A549 (cell line): ENCODE data around the gene VEZT. TPM values are rescaled to one million over a fixed set of nuclear protein-coding genes. Genes with fewer than 3 reads are reported as not detected.

Experiments
- ATAC-seq, 2 experiments: fragments of 200-7000 bp in 1 of 2; fragments of >200 bp in 1 of 2; cut with Nextera tagmentation in 1 of 2; cut with Tn5 transposase in 1 of 2; 3 replicates each; pipeline versions ENCODE4 v1.8.0 to v1.9.1; 2018 to 2020; ENCODE audit warnings: mild to moderate bottlenecking in 1 of 2, moderate library complexity in 1 of 2
- CTCF ChIA-PET: fragments of 300-600 bp; sonication (Branson Sonifier 250); formaldehyde crosslinking; extraction: SDS; loops from one replicate; lab custom pipeline; 2021; ENCODE audit warnings: antibody characterized with exemption, inconsistent platforms; lab: Yijun Ruan, JAX
- POLR2A ChIA-PET: fragments of 350-600 bp; formaldehyde crosslinking; extraction: SDS; loops from one replicate; lab custom pipeline; 2021; ENCODE audit warnings: antibody characterized with exemption, inconsistent platforms; lab: Yijun Ruan, JAX
- DNase-seq, 2 experiments: peaks; one replicate each; pipeline versions ENCODE4 v3.0.0 to v3.0.0-alpha.2; 2011 to 2016; ENCODE audit warnings: low read depth in 1 of 2, low spot score in 1 of 2
- FAIRE-seq: peaks from 2 replicates; lab custom pipeline; 2011; peaks lifted over from hg19 to GRCh38; lab: Jason Lieb, UNC
- H3K27ac ChIP-seq, 2 experiments: fragments of >200 bp; sonication (Bioruptor Twin); formaldehyde crosslinking; 3 replicates each; pipeline ENCODE4 v1.5.1; 2016 to 2017
- H3K4me1 ChIP-seq: fragments of >200 bp; sonication (Bioruptor Twin); formaldehyde crosslinking; 3 replicates; pipeline ENCODE4 v1.6.1; 2016
- H3K4me2 ChIP-seq: fragments of >200 bp; sonication (Bioruptor Twin); formaldehyde crosslinking; 3 replicates; pipeline ENCODE4 v1.6.1; 2016
- H3K4me3 ChIP-seq: fragments of >200 bp; sonication (Bioruptor Twin); formaldehyde crosslinking; 3 replicates; pipeline ENCODE4 v1.5.1; 2016
- H3K9me3 ChIP-seq: fragments of >200 bp; sonication (Bioruptor Twin); formaldehyde crosslinking; 3 replicates; pipeline ENCODE4 v1.6.1; 2016
- ATOH8 ChIP-seq: fragments of 250-450 bp; sonication (Bioruptor Pico); IDR thresholded peaks from 2 replicates; pipeline ENCODE4 v1.5.0; 2020; ENCODE audit warnings: low read depth, mild to moderate bottlenecking, moderate library complexity
- CBX2 ChIP-seq: fragments of 200-600 bp; sonication (generic); IDR thresholded peaks from 2 replicates; pipeline ENCODE4 v1.6.1; 2016; ENCODE audit warnings: low read depth, mild to moderate bottlenecking, borderline replicate concordance
- CHD2 ChIP-seq: fragments of 150-350 bp; IDR thresholded peaks from 2 replicates; pipeline ENCODE4 v1.6.1; 2014; ENCODE audit warnings: low read length; ENCODE audit not compliant: partially characterized antibody
- CHD4 ChIP-seq: fragments of 200-600 bp; sonication (generic); IDR thresholded peaks from 2 replicates; pipeline ENCODE4 v1.6.1; 2016; ENCODE audit warnings: antibody characterized with exemption, mild to moderate bottlenecking, borderline replicate concordance
- EHMT2 ChIP-seq: fragments of 200-600 bp; sonication (generic); IDR thresholded peaks from 2 replicates; pipeline ENCODE4 v1.6.1; 2016; ENCODE audit warnings: antibody characterized with exemption, low read depth, mild to moderate bottlenecking, moderate library complexity
- ESRRA ChIP-seq: fragments of 150-350 bp; IDR thresholded peaks from 2 replicates; pipeline ENCODE4 v1.6.1; 2014; ENCODE audit warnings: mild to moderate bottlenecking, low read length, borderline replicate concordance
- FOSL2 ChIP-seq, 2 experiments: fragments of 450-650 bp in 1 of 2; fragments of >200 bp in 1 of 2; sonication (Bioruptor Twin) in 1 of 2; formaldehyde crosslinking; IDR thresholded peaks; 2 replicates each; pipeline versions ENCODE4 v1.5.0 to v1.6.1; 2016 to 2020; ENCODE audit warnings: mild to moderate bottlenecking in 1 of 2, moderate library complexity in 1 of 2
- HDAC2 ChIP-seq: fragments of 200-600 bp; sonication (generic); IDR thresholded peaks from 2 replicates; pipeline ENCODE4 v1.6.1; 2016
- HES2 ChIP-seq: fragments of >200 bp; sonication (Bioruptor Twin); formaldehyde crosslinking; IDR thresholded peaks from 2 replicates; pipeline ENCODE4 v1.6.1; 2016
- HEYL ChIP-seq: fragments of 250-450 bp; sonication (Bioruptor Pico); IDR thresholded peaks from 2 replicates; pipeline ENCODE4 v1.8.0; 2021; ENCODE audit warnings: mild to moderate bottlenecking, moderate library complexity
- HMGXB4 ChIP-seq: fragments of 250-450 bp; sonication (Bioruptor Pico); IDR thresholded peaks from 2 replicates; pipeline ENCODE4 v1.5.0; 2021; ENCODE audit warnings: mild to moderate bottlenecking, moderate library complexity, borderline replicate concordance
- HOXA7 ChIP-seq: fragments of 250-450 bp; sonication (Bioruptor Pico); IDR thresholded peaks from 2 replicates; pipeline ENCODE4 v1.5.0; 2020; ENCODE audit warnings: mild to moderate bottlenecking, moderate library complexity
- HOXB13 ChIP-seq: fragments of 250-450 bp; sonication (Bioruptor Pico); IDR thresholded peaks from 2 replicates; pipeline ENCODE4 v1.5.0; 2020; ENCODE audit warnings: low read depth, mild to moderate bottlenecking, moderate library complexity
- JUNB ChIP-seq: fragments of >200 bp; sonication (Bioruptor Twin); formaldehyde crosslinking; IDR thresholded peaks from 2 replicates; pipeline ENCODE4 v1.6.1; 2016
- MAX ChIP-seq: IDR thresholded peaks from 2 replicates; pipeline ENCODE4 v1.6.1; 2012
- MAZ ChIP-seq: fragments of 150-350 bp; IDR thresholded peaks from 2 replicates; pipeline ENCODE4 v1.6.1; 2014; ENCODE audit warnings: antibody characterized with exemption, low read depth, low read length, borderline replicate concordance
- NPAS2 ChIP-seq: fragments of 250-450 bp; sonication (Bioruptor Pico); IDR thresholded peaks from 2 replicates; pipeline ENCODE4 v1.8.0; 2022; ENCODE audit warnings: mild to moderate bottlenecking, moderate library complexity, borderline replicate concordance
- POLR2A ChIP-seq: IDR thresholded peaks from 2 replicates; pipeline ENCODE4 v1.6.1; 2012; ENCODE audit warnings: mild to moderate bottlenecking, low read length
- POLR2AphosphoS2 ChIP-seq: conservative IDR thresholded peaks from 2 replicates; pipeline ENCODE4 v1.6.1; 2012; ENCODE audit warnings: low read length, improper control_type of control experiment, inconsistent platforms
- RAD21 ChIP-seq, 2 experiments: fragments of >200 bp in 1 of 2; sonication (Bioruptor Twin) in 1 of 2; formaldehyde crosslinking in 1 of 2; IDR thresholded peaks in 1 of 2; conservative IDR thresholded peaks in 1 of 2; 2 replicates in 1 of 2; 3 replicates in 1 of 2; pipeline ENCODE4 v1.6.1; 2012 to 2018; ENCODE audit warnings: inconsistent platforms in 1 of 2
- RARB ChIP-seq: fragments of 250-450 bp; sonication (Bioruptor Pico); IDR thresholded peaks from 2 replicates; pipeline ENCODE4 v1.8.0; 2021; ENCODE audit warnings: mild to moderate bottlenecking, moderate library complexity
- TFCP2L1 ChIP-seq: fragments of 250-450 bp; sonication (Bioruptor Pico); IDR thresholded peaks from 2 replicates; pipeline ENCODE4 v1.5.0; 2021; ENCODE audit warnings: mild to moderate bottlenecking
- WGBS: methylation state at CpG from one replicate; pipeline ENCODE4 v1.1.6; 2017; ENCODE audit errors: missing lambda C conversion rate; 5-methylcytosine and 5-hydroxymethylcytosine counted together
- polyA plus RNA-seq, 4 experiments: library from polyadenylated mRNA; depleted of rRNA in 3 of 4; stranded (reverse); fragments of >200 nt; fragmentation: RNase III in 1 of 4; extraction: RNeasy Plus Mini Kit Qiagen cat#74134 plus additional on column Dnase treatment in 1 of 4; gene quantifications; 2 replicates in 3 of 4; 3 replicates in 1 of 4; pipeline ENCODE4 v1.2.3, GENCODE V29; 2011 to 2017

Gene VEZT
- polyA plus RNA-seq, 2 of the 4 experiments (the other 2 are of a cell fraction): 87.1 to 259 TPM

- no peak for DNase-seq
- CTCF ChIA-PET: interaction anchor here (0.7 to 1.6 kb wide), 5 partner anchors 12 to 154 kb away, joined by 3 to 5 read pairs (median 4); partner anchors contain the start of gene VEZT
- Histone ChIP-seq H3K27ac (no peak overlapping the region), H3K4me2 (no peak overlapping the region), H3K9me3 (no peaks in the 10 kb centered on the region), H3K4me3 (no peak overlapping the region), H3K4me1 (no peaks in the 10 kb centered on the region)
- WGBS: 88% methylated on average over 2 of the region's 2 CpGs
- POLR2A ChIA-PET: no interaction called here
- ATAC-seq: no peak; a peak in 1 of 6 replicates
- TF ChIP-seq JUNB (no peak), ATOH8 (CRISPR knock-in tag) (no peak), HOXA7 (no peak), CBX2 (no peak), RARB (CRISPR knock-in tag) (no peak), CHD2 (no peak), HOXB13 (CRISPR knock-in tag) (no peak), HES2 (no peak)
- no peak for FAIRE-seq
Measured at GRCh38 chr12:95271465-95271864, 53.9 kb downstream of the VEZT start.

- peaks cover 11% of the 10 kb centered on the region for H3K4me1 ChIP-seq
- ChIA-PET POLR2A (no interaction called here), CTCF (interaction anchor here (0.6 to 1.5 kb wide), 5 partner anchors 52 to 202 kb away, joined by 3 read pairs; partner anchors contain the start of gene VEZT)
- no peak overlapping the region for H3K4me3 ChIP-seq
- no peak for FAIRE-seq
- no peaks in the 10 kb centered on the region for H3K9me3 ChIP-seq
- H3K4me2 ChIP-seq: 0 out of 3 replicates have a peak overlapping the region, but pooled peaks have one; percentile 2
- WGBS: 38% methylated on average over 1 of the region's 1 CpG
- peak in 1 of 2 experiments; percentile 40; a peak in 2 of 6 replicates for ATAC-seq
- H3K27ac ChIP-seq: no peak overlapping the region
- TF ChIP-seq POLR2AphosphoS2 (no peak), FOSL2 (IDR thresholded peaks at IDR 0.05) (0 out of 2 replicates have a peak, but pooled peaks have one; percentile 8), FOSL2 (CRISPR knock-in tag; IDR thresholded peaks at IDR 0.05) (no peak), ATOH8 (CRISPR knock-in tag) (no peak), HMGXB4 (CRISPR knock-in tag) (no peak), MAZ (no peak), HDAC2 (no peak)
- DNase-seq: no peak
Measured at GRCh38 chr12:95277139-95277538, 59.5 kb downstream of the VEZT start.

- no peak for TF ChIP-seq POLR2A
- no peak for TF ChIP-seq CHD4
- no peak for TF ChIP-seq RAD21 (conservative IDR thresholded peaks at IDR 0.05 in 1 of 2, IDR thresholded peaks at IDR 0.05 in 1 of 2)
- no peak for TF ChIP-seq EHMT2
- no peak for TF ChIP-seq TFCP2L1 (CRISPR knock-in tag)
- no peak for TF ChIP-seq FOSL2 (IDR thresholded peaks at IDR 0.05)
- TF ChIP-seq FOSL2 (CRISPR knock-in tag; IDR thresholded peaks at IDR 0.05): no peak
- no peak for TF ChIP-seq MAX
- no peak for TF ChIP-seq CBX2
- no peak for TF ChIP-seq HDAC2
- no peak for TF ChIP-seq HEYL (CRISPR knock-in tag)
- TF ChIP-seq NPAS2 (CRISPR knock-in tag): no peak
- TF ChIP-seq JUNB: no peak
- no peak for TF ChIP-seq ESRRA
- ATAC-seq: no peak
- ChIA-PET POLR2A (no interaction called here), CTCF (no interaction called here)
- H3K27ac ChIP-seq: peak overlapping the region in 1 of 2 experiments; percentile 4; a peak in 1 of 6 replicates
- no peaks in the 10 kb centered on the region for H3K9me3 ChIP-seq
- FAIRE-seq: no peak
- 98% methylated on average over 4 of the region's 4 CpGs for WGBS
- DNase-seq: no peak
- H3K4me3 ChIP-seq: no peak overlapping the region
- peaks cover 11% of the 10 kb centered on the region for H3K4me1 ChIP-seq
- H3K4me2 ChIP-seq: no peak overlapping the region
Measured at GRCh38 chr12:95279856-95280255, 62.2 kb downstream of the VEZT start.
